GM19025 (cell line): ENCODE measurements around the gene HRCT1.

Experiments
- ATAC-seq: cut with Tn5 transposase; IDR thresholded peaks from one replicate; pipeline ENCODE4 v1.9.1; 2021; ENCODE audit warnings: mild to moderate bottlenecking, low read depth, moderate library complexity; ENCODE audit not compliant: unreplicated experiment

HRCT1 gene

DNA sequence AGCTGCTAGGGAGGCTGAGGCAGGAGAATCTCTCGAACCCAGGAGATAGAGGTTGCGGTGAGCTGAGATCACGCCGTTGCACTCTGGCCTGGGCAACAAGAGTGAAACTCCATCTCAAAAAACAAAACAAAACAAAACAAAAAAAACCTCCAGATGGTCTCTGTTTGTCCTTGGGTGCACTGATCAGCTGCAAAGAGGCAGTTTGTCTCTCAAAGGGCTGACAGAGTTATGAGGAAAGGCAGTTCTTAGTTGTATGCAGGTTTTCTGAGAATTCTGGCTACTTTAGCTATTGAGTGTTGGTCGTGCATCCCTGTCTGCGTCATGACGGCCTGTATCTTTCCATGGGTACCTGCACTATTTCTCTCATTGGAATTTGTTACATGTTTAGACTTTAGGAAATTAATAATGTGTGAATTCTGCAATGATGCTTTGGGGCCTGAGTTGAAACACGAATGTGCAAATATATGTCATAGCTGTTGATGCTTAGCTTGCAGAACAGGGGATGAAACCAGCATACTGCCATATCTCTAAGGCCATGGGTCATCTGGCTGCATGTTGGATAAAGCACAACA is 33.8 kb downstream of the HRCT1 start:
- no peak for ATAC-seq

DNA sequence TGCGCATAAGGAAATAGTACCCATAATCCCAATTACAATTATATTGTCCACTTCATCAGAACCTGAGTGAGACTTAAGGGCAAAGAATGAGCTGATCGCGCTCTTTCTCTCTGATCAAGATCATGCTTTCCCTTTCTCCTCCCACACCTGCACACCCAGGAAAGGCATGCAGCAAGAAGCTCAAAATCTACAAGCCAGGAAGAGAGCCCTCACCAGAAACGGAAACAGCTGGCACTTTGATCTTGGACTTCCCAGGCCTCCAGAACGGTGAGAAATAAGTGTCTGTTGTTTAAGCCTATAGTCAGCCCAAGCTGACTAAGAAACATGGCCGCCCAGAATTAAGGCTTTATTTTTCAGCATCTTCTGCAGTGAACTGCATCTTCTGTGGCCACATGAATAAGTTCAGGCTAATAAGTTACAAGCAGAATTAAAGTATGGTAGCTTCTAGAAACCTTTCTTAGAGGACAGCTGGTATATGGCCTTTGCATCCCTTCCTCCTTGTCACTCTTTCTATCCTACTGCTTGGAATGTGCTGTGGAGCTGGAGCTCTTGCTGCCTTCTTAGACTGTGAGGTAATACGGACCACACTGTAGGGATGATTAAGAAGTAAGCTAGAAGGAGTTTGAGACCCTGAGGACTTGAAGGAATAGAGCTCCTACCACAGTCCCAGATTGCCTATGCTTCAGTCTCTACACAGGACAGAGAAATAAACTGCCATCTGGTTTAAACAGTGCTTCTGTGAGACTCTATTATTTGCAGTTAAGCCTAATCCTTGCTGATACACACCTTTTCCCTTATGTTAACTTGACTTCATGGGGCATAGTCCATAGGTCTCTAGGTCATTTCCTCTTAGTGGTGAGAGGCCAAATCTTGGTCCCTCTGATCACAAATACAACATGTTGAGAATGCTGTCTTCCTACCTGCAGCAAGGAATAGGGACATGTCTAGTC is 34.7 kb downstream of the HRCT1 start:
- ATAC-seq = no peak

DNA sequence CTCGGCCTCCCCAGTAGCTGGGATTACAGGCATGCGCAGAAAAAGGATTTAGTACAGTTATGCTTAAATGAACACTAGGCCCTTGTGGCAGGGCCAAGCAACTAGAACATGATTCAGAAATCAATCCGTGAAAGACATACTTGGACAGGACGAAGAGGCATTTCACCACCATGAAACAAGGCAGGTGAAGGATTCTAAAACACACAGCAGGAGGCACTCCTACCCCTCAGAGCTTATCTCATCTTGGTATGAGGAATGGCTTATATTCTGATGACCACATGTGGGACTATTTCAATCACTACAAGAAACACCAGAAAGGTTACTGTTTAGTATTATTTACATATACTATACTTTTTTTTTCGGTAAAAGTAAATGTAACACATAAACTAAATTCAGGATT is 36.3 kb downstream of the HRCT1 start:
- no peak for ATAC-seq

DNA sequence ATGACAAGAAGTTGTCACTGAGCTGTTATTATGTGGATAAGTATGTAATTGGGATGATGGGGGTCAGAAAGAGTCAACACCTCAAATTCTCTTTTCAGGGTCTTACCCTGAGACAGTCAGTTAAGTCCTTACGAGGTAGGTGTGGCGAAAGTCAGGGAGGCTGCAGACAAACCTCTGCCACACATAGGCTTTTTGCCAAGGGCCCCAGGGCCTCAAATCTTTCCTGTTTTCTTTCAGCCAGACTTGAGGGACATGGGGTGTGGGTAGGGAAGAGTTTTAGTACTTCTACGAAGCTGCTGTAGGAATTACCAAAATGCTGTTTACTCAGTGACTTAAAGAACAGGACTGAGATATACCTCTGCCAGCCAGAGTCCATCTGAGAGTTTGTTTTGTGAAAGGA is 38.2 kb downstream of the HRCT1 start:
- ATAC-seq = no peak

DNA sequence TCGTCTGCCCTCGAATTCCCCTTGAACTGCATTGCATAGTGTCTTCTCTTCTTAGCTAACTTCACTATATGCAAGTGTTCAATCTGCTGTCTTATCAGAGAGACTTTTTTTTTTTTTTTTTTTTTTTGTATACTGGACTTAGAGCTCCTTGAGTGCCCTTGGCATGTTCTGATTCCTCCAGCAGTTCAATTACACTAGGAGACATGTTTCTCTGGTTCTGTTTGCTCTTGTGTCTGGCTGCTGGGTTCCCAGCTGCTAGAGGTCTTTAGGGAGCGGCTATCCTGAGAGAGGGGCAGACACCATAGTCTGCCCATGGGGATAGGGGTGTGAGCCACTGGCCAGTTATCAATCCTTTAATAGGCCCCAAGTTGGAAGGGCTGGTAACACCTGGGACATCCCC is 38.8 kb downstream of the HRCT1 start:
- ATAC-seq = no peak

DNA sequence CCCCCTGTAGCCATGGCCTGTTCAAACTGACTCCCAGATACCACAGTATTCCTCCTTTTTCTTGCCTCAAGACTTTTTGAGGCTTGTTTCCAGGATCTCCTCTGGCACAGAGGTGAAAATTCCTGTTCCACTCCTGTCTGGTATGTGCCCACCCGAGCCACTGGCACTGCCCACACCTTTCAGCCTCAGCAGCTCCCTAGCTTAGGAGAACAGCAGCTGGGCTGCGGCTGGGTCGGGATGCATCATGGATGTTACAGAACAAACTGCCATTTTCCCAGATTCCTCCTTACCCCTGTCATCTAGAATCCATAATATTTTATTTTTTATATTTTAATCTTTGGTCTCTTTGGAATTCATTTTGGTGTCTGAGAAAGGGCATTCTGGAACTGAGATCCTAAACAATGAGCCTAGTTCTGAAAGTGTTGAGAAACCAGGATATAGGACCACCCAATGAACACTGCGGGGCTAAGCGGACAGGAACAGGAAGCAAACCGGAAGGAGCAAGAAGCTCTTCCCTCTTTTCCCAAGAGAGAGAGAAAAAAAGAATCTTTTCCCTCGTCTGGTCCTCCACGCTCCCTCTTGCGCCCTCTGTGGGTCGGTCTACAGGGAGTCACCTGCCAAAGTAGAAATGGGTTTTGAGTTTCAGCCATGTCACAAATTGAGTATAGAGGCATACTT is 39.5 kb downstream of the HRCT1 start:
- ATAC-seq = no peak

DNA sequence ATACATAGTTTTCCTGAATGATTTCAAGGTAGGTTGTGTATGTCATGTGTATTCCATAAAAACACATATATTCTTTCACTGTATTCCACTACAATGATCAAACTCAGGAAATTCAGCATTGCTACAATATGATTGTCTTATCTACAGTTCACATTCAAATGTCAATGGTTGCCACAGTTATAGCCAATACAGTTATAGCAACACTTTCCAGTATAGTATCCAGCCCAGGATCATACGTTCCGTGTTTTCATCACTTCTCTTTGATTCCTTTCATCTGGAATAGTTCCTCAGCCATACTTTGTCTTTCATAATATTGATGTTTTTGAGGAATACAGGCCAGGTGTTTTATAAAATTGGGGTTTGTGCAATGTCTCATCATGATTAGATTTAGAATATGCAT is 42.4 kb downstream of the HRCT1 start:
- ATAC-seq = no peak

DNA sequence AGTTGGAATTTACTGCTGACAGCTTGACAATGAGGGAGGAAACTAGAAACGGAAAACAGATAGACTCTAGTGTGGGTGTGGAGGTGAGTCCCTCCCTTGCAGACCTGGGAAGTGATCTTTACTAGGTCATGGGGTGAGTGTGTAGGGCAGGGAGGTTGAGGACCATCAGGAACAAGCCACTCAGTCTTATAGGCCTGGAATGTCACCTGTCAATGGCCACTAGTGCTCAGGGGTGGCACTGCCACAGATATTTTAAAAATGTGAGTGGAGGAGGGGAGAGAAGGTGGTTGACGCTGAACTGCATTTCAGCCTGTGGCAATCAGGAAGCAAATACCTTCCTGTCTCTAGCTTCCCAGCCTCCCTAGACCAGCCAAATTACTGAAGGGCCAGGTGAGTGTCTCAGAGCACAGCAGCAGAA is 42.9 kb downstream of the HRCT1 start:
- ATAC-seq = no peak

DNA sequence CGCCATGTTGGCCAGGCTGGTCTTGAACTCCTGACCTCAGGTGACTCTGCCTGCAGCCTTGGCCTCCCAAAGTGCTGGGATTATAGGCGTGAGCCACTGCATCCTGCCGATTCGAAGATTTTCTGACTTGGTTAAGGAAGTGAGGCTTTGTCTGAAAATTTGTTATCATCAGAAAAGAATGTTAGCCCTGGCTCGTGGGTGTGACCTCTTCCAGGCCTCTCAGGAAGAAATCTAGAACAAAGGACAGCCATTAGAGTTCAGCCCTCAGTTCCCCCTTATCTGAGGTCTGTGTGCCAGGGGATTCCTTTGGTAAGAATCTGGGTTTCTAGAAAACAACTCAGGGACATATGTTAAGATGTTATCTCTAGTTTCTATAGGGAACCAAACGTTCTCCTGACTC is 45.7 kb downstream of the HRCT1 start:
- ATAC-seq = no peak

DNA sequence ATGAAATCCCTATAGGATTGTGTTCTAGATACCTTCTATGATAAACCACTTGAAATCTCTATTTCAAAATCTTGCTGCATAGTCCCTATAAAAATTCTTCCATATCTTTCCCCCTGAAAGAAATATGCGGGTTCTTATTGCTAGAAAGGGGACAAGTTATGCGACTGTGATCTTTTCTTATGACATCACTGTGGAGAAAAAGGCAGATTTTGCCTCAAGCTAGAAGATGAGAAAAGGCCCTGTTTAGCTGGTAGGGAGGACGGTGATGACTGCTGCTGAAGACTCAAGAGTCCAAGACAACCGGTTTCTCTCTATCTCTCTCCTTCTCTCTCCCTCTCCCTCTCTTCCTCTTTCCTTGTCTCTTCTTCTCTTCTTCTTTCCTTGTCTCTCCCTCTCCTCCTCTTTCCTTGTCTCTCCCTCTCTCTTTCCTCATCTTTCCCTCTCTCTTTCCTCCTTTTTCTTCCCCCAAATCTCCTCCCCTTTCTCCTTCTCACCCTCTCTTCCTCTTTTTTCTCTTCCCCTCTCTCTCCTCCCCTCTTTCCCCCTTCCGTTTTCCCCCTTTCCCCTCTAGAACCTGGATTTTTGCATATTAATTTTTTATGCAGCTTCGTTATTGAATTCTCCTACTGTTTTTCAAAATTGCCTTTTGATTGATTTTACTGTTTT is 46.7 kb downstream of the HRCT1 start:
- ATAC-seq = no peak

DNA sequence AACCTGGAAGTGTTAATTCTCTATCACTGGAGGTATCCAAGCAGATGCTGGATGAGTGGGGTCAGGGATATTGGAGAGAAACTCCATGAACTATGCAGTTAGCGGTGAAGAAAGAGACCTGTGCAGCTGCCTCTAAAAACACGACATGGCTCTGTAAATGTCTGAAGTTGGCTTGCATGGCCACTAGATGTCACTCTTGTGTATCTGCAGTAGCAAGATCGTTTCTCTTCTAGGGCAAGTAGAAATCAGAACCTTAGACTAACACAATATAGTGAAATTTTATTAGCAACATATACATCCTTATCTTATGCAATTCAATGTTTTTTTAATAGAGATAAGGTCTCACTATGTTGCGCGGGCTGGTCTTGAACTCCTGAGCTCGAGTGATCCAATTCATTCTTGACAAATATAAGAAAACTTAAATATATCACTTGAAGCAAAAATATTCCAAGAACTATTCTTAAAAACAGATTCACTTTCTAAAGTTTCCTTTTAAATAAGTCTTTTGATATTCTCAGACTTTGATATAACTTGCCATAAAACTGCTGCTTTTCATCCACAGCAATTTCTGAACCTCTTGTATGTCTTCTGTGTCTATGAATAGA is 49.0 kb downstream of the HRCT1 start:
- ATAC-seq = no peak

DNA sequence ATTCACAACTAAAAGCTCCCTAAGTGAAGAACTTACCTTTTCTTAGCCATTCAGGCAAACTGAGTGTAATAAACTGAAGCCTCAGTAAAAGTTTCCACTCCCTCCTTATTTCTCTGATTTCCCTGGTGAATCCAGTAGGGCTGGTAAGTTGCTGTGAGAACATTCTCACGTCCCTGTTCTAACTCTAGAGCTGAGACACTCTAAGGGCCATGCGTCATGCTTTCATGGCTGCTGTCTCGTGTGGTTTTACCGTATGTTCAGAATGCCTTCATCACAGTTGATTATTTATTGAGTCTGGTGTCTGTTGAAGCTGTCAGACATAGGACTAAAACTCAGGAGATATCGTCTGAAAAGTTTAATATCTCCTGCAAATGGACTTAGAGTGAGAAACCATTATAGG is 50.6 kb downstream of the HRCT1 start:
- ATAC-seq = no peak
